AG09319 (cell line): ENCODE measurements around the gene THEM5.

ENCODE experiments used
- DNase-seq: peaks from one replicate; pipeline ENCODE4 v3.0.0-alpha.2; 2010; ENCODE audit warnings: low read depth; ENCODE audit errors: extremely low read depth
- TF ChIP-seq, protein P1 (sequence below): IDR thresholded peaks from 2 replicates; pipeline ENCODE4 v1.5.1; 2011; ENCODE audit warnings: low read depth, mild to moderate bottlenecking, inconsistent platforms, low read length, moderate library complexity

The THEM5 gene

DNA sequence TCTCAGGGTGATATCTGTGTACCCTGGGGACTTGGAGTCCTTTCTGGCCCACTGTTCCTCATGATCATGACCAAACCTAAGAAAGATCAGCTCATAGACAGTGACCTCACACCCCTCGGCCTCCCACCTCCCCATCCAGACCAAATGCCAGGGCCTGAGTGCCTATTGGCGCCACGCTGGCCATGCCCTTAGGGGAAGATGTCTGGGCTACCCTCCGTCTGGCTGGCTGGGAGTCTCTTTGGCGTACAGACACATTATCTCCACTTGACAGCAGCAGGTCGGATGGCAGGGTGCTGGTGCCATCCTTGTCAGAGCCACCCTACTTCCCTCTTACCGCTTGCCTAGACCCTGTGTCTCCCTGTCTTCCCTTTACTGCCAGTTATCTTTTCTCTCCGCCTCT lies 30.3 kb downstream of the THEM5 start:
- TF ChIP-seq, protein P1, sequence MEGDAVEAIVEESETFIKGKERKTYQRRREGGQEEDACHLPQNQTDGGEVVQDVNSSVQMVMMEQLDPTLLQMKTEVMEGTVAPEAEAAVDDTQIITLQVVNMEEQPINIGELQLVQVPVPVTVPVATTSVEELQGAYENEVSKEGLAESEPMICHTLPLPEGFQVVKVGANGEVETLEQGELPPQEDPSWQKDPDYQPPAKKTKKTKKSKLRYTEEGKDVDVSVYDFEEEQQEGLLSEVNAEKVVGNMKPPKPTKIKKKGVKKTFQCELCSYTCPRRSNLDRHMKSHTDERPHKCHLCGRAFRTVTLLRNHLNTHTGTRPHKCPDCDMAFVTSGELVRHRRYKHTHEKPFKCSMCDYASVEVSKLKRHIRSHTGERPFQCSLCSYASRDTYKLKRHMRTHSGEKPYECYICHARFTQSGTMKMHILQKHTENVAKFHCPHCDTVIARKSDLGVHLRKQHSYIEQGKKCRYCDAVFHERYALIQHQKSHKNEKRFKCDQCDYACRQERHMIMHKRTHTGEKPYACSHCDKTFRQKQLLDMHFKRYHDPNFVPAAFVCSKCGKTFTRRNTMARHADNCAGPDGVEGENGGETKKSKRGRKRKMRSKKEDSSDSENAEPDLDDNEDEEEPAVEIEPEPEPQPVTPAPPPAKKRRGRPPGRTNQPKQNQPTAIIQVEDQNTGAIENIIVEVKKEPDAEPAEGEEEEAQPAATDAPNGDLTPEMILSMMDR = no peak
- no peak for DNase-seq

DNA sequence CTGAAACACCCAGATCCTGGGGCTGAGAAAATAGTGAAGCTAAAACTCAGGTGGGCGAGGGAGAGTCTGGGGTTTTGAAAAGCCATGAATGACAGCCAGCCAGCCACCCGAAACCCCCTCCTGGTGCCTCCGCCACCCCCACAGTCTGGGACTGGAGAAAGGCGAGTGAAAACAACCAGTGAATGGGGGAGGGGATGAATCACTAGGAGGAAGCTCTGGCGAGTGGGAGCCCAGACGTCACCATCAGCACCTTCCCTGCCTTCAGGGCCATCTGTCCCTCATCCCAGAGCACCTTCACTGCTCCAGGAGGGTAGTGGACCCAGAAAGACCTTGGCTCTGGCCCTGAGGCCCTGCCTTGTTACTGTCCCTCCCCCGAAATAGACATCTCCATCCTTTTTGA lies 31.1 kb downstream of the THEM5 start:
- no peak for DNase-seq
- TF ChIP-seq, protein P1 = no peak

DNA sequence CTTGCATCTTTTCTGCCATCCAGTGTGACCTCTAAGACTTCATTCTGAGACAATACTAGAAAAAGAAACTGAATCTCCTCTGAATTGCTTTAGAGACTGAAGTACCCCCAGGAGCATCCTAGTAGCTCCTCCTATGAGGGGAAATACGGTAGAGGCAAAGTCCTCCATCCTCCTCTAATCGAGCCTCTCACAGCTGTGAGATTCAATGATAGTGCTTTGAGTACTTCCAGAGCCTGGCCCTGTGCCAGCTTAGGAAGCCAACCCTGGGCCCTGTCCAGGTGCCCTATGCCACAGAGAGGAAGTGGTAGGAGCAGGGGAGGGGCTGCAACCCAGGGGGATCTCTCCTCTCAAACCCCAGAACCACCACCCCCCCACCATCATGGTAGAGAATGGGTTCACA lies 32.6 kb downstream of the THEM5 start:
- DNase-seq = no peak
- TF ChIP-seq, protein P1 = no peak

DNA sequence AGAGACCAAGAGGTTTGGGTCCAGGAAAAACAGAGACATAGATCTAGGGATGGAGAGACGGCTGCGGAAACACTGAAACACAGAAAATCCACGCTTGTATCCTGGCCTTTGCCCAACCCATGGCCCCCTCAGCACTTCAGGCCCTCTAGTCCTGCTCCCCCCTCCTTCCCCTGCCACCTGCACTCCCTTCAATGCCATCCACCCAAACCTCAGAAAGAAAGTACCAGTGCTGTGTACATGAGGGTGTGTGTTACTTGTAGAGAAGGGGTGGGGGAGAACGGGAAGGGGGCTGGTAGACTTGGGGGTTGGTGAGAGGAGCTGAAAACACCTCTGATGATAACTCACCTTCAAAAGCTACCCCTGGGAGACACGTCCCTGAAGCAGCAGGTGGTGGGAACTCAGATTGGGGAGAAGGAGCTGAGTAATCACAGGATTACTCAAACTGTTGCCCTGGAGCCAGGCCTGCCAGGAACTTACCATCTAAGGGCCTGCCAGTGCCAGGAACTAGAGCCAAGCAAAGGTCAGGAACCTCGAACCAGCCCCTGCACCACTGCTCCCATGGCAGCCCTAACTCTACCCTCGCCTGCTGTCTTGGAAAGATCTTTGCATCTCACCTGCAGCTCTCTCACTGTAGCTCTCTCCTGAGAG lies 33.4 kb downstream of the THEM5 start:
- TF ChIP-seq, protein P1 = no peak
- no peak for DNase-seq

DNA sequence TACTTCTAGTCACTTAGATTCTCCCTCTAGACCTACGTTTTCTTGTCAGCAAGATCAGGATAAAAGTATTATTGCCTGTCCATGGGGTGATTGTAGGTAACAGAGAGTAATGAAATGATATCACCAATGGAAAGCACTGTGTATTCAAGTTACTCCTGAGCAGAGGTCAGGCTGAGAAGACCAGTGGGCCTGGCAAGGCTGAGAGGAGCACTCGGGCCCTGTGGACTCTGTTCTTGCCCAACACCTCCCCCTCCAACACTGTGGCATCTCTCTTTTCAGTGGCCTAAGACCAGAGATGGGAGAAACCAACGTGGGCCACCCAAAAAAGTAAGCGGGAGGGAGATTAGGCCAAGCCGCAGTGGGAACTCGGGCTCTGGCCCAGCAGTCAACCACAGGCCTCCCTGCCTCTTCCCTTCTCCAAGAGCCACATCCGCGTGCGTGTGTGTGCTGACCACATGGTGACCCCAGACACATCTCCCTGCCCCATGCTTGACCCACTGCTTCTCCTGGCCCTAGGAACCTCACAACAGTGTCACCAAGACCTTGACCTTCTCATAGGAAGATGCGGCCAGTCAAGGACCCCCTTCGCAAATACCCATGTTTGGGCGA lies 34.2 kb downstream of the THEM5 start:
- TF ChIP-seq, protein P1 = no peak

DNA sequence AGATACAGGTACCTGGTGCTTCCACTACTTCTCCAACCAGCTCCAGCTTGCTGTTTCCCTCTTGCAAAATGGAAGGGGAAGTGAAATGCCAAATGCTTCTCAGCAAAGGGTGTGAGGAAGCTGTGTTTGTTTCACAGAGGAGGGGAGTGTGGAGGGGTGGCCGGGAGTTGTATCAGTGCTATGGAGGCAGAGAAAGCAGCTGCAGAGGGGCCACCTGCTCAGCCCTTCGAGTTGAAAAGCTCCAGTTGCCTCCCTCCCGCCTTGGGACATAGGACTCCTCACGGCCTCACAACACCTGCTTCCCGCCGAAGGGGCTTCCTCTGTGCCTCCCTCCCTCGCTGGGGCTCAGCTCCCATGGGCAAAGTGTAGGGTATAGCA lies 36.2 kb downstream of the THEM5 start:
- no peak for DNase-seq
- TF ChIP-seq, protein P1 = no peak

More for the DNA sequence above, 34.2 kb downstream of the THEM5 start:
- no peak for DNase-seq

DNA sequence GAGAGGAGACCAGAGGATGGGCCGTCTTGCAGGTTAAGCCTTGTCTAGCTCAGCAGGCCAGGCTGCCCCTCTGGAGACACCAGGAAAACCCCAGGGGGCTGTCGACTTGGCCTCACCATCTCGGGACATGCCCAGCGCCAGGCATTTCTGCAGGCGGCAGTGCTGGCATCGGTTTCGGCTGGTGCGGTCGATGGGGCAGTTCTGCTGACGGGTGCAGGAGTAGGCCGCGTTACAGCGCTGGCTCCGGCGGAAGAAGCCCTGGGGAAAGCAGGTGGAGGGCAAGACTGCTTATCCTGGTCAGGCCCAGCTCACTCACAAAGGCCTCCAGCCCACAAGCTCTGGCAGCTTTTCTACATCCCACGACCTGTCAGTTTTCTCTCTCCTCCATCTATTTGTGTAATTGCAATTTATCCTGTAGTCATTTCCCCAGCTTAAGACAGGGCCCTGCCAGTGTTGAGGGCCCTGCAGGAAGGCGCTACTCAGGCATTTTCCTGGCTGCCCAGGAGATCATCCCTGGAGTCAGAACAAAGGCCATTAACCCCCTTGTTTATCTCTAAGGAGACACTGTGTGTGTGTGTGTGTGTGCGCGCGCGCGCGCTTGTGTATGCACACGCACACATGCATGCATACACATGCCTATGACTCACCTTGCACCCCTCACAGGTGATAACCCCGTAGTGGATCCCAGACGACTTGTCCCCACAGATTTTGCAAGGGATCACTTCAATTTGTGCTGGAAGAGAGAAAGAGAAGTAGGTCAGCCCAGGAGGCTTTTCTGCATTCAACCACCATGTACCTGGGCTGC lies 36.8 kb downstream of the THEM5 start:
- TF ChIP-seq, protein P1 = no peak
- DNase-seq = no peak
